Parathyroid adenoma (tissue), 2 donors: ENCODE measurements around the gene CD96.

Source experiments
- H2AFZ ChIP-seq: fragments of 300-600 bp; sonication (generic); one replicate; pipeline ENCODE4 v1.7.0; 2017; ENCODE audit warnings: antibody characterized with exemption, mild to moderate bottlenecking
- H3K27ac ChIP-seq: fragments of 300-600 bp; sonication (generic); one replicate; pipeline ENCODE4 v1.7.0; 2017
- H3K27me3 ChIP-seq: fragments of 300-600 bp; sonication (generic); one replicate; pipeline ENCODE4 v1.7.0; 2017; ENCODE audit warnings: low read length; ENCODE audit not compliant: control insufficient read depth, insufficient read depth
- H3K36me3 ChIP-seq: fragments of 300-600 bp; sonication (generic); one replicate; pipeline ENCODE4 v1.7.0; 2017; ENCODE audit warnings: low read length; ENCODE audit not compliant: control insufficient read depth, insufficient read depth
- H3K4me1 ChIP-seq: fragments of 300-600 bp; sonication (generic); one replicate; pipeline ENCODE4 v1.7.0; 2017; ENCODE audit warnings: control low read depth
- H3K4me2 ChIP-seq: fragments of 300-600 bp; sonication (generic); one replicate; pipeline ENCODE4 v1.7.0; 2017; ENCODE audit warnings: low read length
- H3K4me3 ChIP-seq: fragments of 300-600 bp; sonication (generic); one replicate; pipeline ENCODE4 v1.7.0; 2017; ENCODE audit warnings: low read depth, low read length
- H3K79me2 ChIP-seq: fragments of 300-600 bp; sonication (generic); one replicate; pipeline ENCODE4 v1.7.0; 2017; ENCODE audit warnings: control low read depth
- H3K9ac ChIP-seq: fragments of 300-600 bp; sonication (generic); one replicate; pipeline ENCODE4 v1.7.0; 2017; ENCODE audit warnings: mild to moderate bottlenecking
- H3K9me3 ChIP-seq: fragments of 300-600 bp; sonication (generic); one replicate; pipeline ENCODE4 v1.7.0; 2017; ENCODE audit warnings: low read length; ENCODE audit not compliant: control insufficient read depth
- TF ChIP-seq, protein P1 (sequence below): fragments of 300-600 bp; sonication (generic); IDR thresholded peaks from one replicate; pipeline ENCODE4 v1.7.0; 2017; ENCODE audit warnings: antibody characterized with exemption, mild to moderate bottlenecking
- donor health status: primary hyperparathyroidism.

Gene CD96

GRCh38 chr3:111593666-111594065 lies 51.7 kb downstream of the CD96 start:
- no peaks in the 10 kb centered on the region for H3K9me3 ChIP-seq
- peaks cover 3% of the 10 kb centered on the region for H3K36me3 ChIP-seq
- TF ChIP-seq, protein P1, sequence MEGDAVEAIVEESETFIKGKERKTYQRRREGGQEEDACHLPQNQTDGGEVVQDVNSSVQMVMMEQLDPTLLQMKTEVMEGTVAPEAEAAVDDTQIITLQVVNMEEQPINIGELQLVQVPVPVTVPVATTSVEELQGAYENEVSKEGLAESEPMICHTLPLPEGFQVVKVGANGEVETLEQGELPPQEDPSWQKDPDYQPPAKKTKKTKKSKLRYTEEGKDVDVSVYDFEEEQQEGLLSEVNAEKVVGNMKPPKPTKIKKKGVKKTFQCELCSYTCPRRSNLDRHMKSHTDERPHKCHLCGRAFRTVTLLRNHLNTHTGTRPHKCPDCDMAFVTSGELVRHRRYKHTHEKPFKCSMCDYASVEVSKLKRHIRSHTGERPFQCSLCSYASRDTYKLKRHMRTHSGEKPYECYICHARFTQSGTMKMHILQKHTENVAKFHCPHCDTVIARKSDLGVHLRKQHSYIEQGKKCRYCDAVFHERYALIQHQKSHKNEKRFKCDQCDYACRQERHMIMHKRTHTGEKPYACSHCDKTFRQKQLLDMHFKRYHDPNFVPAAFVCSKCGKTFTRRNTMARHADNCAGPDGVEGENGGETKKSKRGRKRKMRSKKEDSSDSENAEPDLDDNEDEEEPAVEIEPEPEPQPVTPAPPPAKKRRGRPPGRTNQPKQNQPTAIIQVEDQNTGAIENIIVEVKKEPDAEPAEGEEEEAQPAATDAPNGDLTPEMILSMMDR = no peak
- no peak overlapping the region for H2AFZ ChIP-seq
- H3K27me3 ChIP-seq = no peaks in the 10 kb centered on the region
- H3K27ac ChIP-seq = no peak overlapping the region
- no peak overlapping the region for H3K9ac ChIP-seq
- H3K4me1 ChIP-seq = no peaks in the 10 kb centered on the region
- H3K79me2 ChIP-seq = no peaks in the 10 kb centered on the region
- H3K4me3 ChIP-seq = no peak overlapping the region
- no peak overlapping the region for H3K4me2 ChIP-seq

DNA sequence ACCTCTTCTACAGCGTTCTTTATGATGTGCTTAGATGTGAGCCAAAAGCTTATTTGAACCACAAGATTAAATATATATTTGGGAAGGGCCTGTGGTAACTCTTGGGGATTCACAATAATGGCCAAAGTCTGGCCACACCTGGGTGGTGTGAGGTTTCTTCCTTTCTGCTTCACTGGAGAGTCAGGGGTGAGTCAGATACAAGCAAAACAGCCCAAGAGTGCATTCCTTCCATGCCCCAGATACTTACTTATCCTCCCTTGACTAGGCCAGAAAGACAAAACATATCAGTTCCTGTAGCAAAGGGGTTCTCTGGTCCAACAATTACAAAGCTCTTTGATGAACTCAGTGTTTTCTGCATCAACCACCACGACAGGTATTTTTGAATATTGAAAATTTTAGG lies 52.2 kb downstream of the CD96 start:
- no peaks in the 10 kb centered on the region for H3K4me1 ChIP-seq
- H3K9ac ChIP-seq = no peak overlapping the region
- H3K27ac ChIP-seq = no peak overlapping the region
- H3K4me3 ChIP-seq = no peak overlapping the region
- H3K4me2 ChIP-seq = no peak overlapping the region
- peaks cover 3% of the 10 kb centered on the region for H3K36me3 ChIP-seq
- no peaks in the 10 kb centered on the region for H3K79me2 ChIP-seq
- H3K27me3 ChIP-seq = no peaks in the 10 kb centered on the region
- no peak overlapping the region for H2AFZ ChIP-seq
- TF ChIP-seq, protein P1 = no peak
- H3K9me3 ChIP-seq = no peaks in the 10 kb centered on the region

DNA sequence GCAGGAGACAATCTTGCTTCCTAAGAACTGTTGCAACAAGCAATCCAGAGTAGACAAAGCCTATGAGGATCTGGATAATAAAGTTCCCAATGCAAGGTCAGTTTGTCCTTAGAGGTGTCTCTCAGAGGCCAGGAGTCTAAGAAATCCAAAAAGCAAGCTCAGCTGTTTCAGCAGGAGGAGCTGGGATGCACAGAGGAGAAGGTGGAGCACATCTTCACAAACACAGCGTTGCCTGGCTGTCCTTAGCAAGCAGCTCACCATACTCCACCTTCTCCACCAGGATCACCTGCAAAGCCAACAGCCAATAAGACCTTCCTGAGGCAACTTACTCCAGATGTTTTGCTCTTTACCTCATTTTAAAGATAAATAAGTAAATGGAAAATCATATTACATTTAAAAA lies 52.8 kb downstream of the CD96 start:
- Histone ChIP-seq H3K9me3 (no peaks in the 10 kb centered on the region), H3K79me2 (no peaks in the 10 kb centered on the region), H3K27me3 (no peaks in the 10 kb centered on the region), H2AFZ (no peak overlapping the region), H3K4me1 (no peaks in the 10 kb centered on the region), H3K27ac (no peak overlapping the region), H3K9ac (no peak overlapping the region), H3K36me3 (peaks cover 3% of the 10 kb centered on the region), H3K4me3 (no peak overlapping the region), H3K4me2 (no peak overlapping the region)
- TF ChIP-seq, protein P1 = no peak

- H3K9me3 ChIP-seq = no peaks in the 10 kb centered on the region
- TF ChIP-seq, protein P1 = no peak
- no peaks in the 10 kb centered on the region for H3K79me2 ChIP-seq
- H3K27me3 ChIP-seq = no peaks in the 10 kb centered on the region
- H3K4me2 ChIP-seq = no peak within 1 kb of the TSS
- H3K4me3 ChIP-seq = no peak within 1 kb of the TSS
- no peak within 1 kb of the TSS for H3K9ac ChIP-seq
- no peaks in the 10 kb centered on the region for H3K4me1 ChIP-seq
- H3K36me3 ChIP-seq = peaks cover 3% of the 10 kb centered on the region
- H3K27ac ChIP-seq = no peak within 1 kb of the TSS
- H2AFZ ChIP-seq = no peak within 1 kb of the TSS
Observed at GRCh38 chr3:111595232-111595631, 53.2 kb downstream of the CD96 start, which contains the start of gene ZBED2. Gene ZBED2 (minus strand): TSS chr3:111595346. CDS start chr3:111594201, 1,145 bp downstream.

DNA sequence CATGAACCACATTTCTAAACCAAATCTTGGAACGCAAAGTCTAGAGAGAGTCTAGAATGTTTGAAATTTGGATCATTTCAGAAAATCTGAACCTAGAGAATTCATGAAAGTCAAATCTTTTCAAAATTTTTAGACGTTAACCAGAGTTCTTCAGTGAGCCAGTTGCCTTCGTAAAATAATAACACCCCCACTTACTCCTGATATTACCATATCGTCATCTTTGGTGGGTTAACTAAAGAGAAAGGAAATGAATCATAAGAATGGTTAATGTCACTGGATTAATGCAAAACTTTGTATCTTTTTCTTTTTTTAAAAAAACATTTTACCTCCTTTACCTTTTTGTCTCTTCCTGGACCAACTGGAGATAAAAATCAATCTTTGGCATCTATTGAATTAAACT lies 54.3 kb downstream of the CD96 start:
- Histone ChIP-seq H2AFZ (no peak overlapping the region), H3K27ac (no peak overlapping the region), H3K9ac (no peak overlapping the region), H3K9me3 (no peaks in the 10 kb centered on the region), H3K4me2 (no peak overlapping the region), H3K79me2 (no peaks in the 10 kb centered on the region), H3K36me3 (peaks cover 3% of the 10 kb centered on the region), H3K27me3 (no peaks in the 10 kb centered on the region), H3K4me3 (no peak overlapping the region), H3K4me1 (no peaks in the 10 kb centered on the region)
- TF ChIP-seq, protein P1 = no peak
